ENCODE data around the gene GM2A. TPM values are rescaled to one million over a fixed set of nuclear protein-coding genes. Genes with fewer than 3 reads are reported as not detected.
"Not testable (repeated sequence)": the region's sequence is repeated elsewhere in the genome, so short reads cannot be mapped to it uniquely, and the experiment has no call there.

Gene GM2A
- total RNA-seq, 2 donors from 2014 or later: 21.5 to 36.4 TPM

DNA sequence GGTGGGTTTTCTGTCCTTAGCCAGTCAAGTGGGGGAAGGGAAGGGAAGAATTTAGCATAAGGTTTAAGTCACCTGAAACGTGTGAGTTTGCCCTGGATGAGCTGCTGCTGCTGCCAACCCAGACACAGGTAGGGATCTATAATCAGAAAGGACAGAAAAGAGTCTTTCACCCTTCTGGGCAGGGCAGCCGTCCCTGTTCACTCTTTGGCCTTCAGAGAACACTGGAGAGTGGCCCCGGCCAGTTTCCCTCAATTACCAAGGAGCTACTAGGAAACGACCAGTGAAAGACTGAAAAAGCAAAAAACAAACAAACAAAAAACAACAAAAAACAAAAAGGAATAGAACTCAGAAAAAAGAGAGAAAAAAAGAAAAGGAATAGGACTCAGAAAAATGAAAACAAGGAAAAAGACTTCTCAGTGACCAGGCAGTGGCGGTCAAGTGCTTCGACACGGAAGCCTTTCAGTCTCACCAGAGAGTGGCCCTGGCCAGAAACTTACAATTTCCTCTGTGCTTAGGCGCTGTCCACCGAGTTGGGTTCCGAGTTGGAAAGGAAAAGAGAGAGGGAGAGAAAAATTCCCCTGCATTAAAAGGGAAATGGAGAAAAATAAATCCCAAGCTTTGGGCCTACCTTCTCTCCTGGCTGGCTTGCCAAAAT lies 2.5 kb upstream of the GM2A start:
- H3K36me3 ChIP-seq: no peaks in the 10 kb centered on the region
- no peak for DNase-seq (ENCODE audit: low spot score)
- H3K4me1 ChIP-seq: peaks cover 0 to 23% of the 10 kb centered on the region in 2 donors
- TF ChIP-seq, protein P1, sequence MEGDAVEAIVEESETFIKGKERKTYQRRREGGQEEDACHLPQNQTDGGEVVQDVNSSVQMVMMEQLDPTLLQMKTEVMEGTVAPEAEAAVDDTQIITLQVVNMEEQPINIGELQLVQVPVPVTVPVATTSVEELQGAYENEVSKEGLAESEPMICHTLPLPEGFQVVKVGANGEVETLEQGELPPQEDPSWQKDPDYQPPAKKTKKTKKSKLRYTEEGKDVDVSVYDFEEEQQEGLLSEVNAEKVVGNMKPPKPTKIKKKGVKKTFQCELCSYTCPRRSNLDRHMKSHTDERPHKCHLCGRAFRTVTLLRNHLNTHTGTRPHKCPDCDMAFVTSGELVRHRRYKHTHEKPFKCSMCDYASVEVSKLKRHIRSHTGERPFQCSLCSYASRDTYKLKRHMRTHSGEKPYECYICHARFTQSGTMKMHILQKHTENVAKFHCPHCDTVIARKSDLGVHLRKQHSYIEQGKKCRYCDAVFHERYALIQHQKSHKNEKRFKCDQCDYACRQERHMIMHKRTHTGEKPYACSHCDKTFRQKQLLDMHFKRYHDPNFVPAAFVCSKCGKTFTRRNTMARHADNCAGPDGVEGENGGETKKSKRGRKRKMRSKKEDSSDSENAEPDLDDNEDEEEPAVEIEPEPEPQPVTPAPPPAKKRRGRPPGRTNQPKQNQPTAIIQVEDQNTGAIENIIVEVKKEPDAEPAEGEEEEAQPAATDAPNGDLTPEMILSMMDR (IDR thresholded peaks at IDR 0.05): no peak
- H3K4me3 ChIP-seq: no peak overlapping the region
- no peaks in the 10 kb centered on the region for H3K27me3 ChIP-seq
- H3K9me3 ChIP-seq: no peaks in the 10 kb centered on the region
- no peak overlapping the region for H3K27ac ChIP-seq

DNA sequence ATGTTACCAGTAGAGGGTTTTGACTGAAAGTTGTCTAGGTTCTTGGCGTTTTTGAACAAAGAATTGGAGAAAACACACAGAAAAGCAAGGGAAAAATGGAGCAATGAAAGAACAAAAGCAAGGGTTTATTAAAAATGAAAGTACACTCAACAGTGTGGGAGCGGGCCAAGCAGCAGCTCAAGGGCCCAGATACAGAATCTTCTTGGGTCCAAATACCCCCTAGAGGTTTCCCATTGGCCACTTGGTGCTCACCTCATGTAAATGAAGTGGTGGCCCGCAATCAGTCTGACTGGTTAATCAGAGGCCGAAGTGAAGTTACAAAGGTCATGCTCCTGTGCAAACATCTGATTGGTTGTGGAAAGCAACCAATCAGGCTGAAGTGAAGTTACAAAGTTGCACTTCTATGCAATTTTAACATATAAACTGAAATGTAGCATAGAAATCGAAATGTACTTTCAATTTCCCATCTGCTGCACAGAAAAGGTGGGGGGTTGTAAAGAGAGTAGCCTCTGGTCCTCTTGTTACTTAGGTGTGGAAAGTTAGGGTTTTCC lies 1.9 kb upstream of the GM2A start:
- no peaks in the 10 kb centered on the region for H3K9me3 ChIP-seq
- TF ChIP-seq, protein P1 (IDR thresholded peaks at IDR 0.05): no peak
- peaks cover 0 to 27% of the 10 kb centered on the region in 2 donors for H3K4me1 ChIP-seq
- no peak for DNase-seq (ENCODE audit: low spot score)
- H3K27me3 ChIP-seq: no peaks in the 10 kb centered on the region
- H3K36me3 ChIP-seq: no peaks in the 10 kb centered on the region
- no peak overlapping the region for H3K27ac ChIP-seq
- no peak overlapping the region for H3K4me3 ChIP-seq

DNA sequence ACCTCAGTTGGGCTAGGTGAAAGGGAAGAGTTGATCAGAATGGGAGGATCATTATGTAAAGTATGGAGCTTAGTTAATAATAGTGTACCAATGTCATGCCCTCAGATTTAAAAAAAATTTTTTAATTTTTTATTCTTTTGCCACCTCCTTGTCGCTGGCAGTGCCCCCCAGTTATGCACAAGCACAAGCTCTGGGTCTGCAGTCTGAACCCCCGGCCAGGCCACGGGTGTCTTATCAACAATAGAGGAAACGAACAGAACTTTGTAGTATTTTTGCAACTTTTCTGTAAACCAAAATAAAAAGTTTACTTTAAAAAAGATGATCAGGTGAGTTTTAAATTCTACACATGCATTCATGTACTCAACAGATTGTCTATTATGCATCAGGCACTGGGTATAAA lies 1.4 kb upstream of the GM2A start:
- TF ChIP-seq, protein P1 (IDR thresholded peaks at IDR 0.05): no peak
- DNase-seq (ENCODE audit: low spot score): no peak
- no peak overlapping the region for H3K27ac ChIP-seq

DNA sequence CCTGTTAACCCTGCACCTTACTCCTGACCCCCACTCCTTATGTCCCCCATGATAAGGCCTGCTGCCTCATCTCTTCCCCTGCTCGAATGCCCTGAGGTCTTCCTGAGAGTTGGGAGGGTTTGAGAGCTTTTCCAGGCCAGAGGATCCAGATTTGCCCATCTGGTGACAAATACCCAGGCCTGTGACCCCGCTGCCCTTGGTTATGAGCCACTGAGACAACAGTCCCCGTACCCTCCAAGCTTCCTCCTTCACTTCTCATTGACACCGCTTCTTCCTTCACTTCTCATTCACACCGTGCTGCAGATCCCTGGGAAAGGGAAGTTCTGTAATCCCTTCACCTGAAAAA lies 593 bp downstream of the GM2A start:
- Histone ChIP-seq H3K27ac (peak overlapping the region; percentile 76 to 82), H3K36me3 (no peaks in the 10 kb centered on the region), H3K4me3 (peak overlapping the region; percentile 57 to 65), H3K9me3 (no peaks in the 10 kb centered on the region), H3K4me1 (peaks cover 0 to 34% of the 10 kb centered on the region in 2 donors), H3K27me3 (no peaks in the 10 kb centered on the region)
- TF ChIP-seq, protein P1 (IDR thresholded peaks at IDR 0.05): no peak
- no peak for DNase-seq (ENCODE audit: low spot score)

More for the DNA sequence above, 1.4 kb upstream of the GM2A start:
- H3K4me3 ChIP-seq: no peak overlapping the region
- H3K9me3 ChIP-seq: no peaks in the 10 kb centered on the region
- H3K4me1 ChIP-seq: peaks cover 0 to 27% of the 10 kb centered on the region in 2 donors
- H3K36me3 ChIP-seq: no peaks in the 10 kb centered on the region
- H3K27me3 ChIP-seq: no peaks in the 10 kb centered on the region

DNA sequence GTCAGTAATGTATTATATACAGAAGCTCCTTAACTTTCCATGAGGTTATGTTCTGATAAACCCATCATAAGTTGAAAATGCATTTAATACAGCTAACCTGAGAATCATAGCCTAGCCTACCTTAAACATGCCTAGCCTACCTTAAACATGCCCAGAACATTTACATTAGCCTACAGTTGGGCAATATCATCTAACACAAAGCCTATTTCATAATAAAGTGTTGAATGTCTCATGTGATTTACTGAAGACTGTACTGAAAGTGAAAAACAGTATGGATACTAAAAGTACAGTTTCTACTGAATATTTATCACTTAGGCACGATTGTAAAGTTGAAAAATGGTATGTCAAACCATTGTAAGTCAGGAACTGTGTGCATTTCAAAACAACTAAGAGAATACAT lies 1.6 kb downstream of the GM2A start:
- no peaks in the 10 kb centered on the region for H3K9me3 ChIP-seq
- H3K36me3 ChIP-seq: no peaks in the 10 kb centered on the region
- DNase-seq (ENCODE audit: low spot score): no peak
- H3K27me3 ChIP-seq: no peaks in the 10 kb centered on the region
- TF ChIP-seq, protein P1 (IDR thresholded peaks at IDR 0.05): no peak
- H3K27ac ChIP-seq: no peak overlapping the region
- H3K4me3 ChIP-seq: peak overlapping the region in 1 of 2 donors; percentile 65
- peaks cover 0 to 34% of the 10 kb centered on the region in 2 donors for H3K4me1 ChIP-seq

DNA sequence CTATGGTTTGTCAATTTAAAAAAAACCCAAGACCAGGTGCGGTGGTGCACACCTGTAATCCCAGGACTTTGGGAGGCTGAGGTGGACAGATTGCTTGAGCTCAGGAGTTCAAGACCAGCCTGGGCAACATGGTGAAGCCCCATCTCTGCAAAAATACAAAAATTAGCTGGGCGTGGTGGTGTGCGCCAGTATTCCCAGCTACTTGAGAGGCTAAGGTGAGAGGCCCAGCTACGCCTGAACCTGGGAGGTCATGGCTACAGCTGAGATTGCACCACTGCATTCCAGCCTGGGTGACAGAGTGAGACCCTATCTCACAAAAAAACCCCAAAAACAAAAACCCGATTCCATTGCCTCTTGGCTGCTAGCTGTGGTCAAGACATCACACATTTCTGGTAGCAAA lies 2.0 kb downstream of the GM2A start:
- not testable (repeated sequence) for H3K9me3 ChIP-seq; H3K27ac ChIP-seq; H3K4me3 ChIP-seq; DNase-seq (ENCODE audit: low spot score); H3K36me3 ChIP-seq; H3K27me3 ChIP-seq
- peaks cover 0 to 34% of the 10 kb centered on the region in 2 donors for H3K4me1 ChIP-seq

Measured in right atrium auricular region (tissue), 2 donors.